HepG2 (cell line): ENCODE data around the gene LRRC45. TPM values are rescaled to one million over a fixed set of nuclear protein-coding genes. Genes with fewer than 3 reads are reported as not detected.
A peak's percentile ranks its signal among the peaks of the same experiment; 100 is the strongest.

Experiments
- CAMTA2 ChIP-seq: sonication (generic); formaldehyde crosslinking; IDR thresholded peaks from 2 replicates; pipeline ENCODE4 v1.4.0; 2020; ENCODE audit warnings: mild to moderate bottlenecking, missing genetic modification reagents, borderline replicate concordance
- CBX1 ChIP-seq: IDR thresholded peaks from one replicate; pipeline ENCODE4 v1.6.1; 2016; ENCODE audit warnings: antibody characterized with exemption, low read depth
- DMAP1 ChIP-seq: IDR thresholded peaks from 2 replicates; pipeline ENCODE4 v1.6.1; 2016
- DNMT3B ChIP-seq: conservative IDR thresholded peaks from 2 replicates; pipeline ENCODE4 v1.6.1; 2016; ENCODE audit warnings: missing biosample characterization, control low read depth
- DPF2 ChIP-seq: sonication (generic); formaldehyde crosslinking; IDR thresholded peaks from 2 replicates; pipeline ENCODE4 v1.4.0; 2020; ENCODE audit warnings: mild to moderate bottlenecking, low read depth, missing genetic modification reagents, borderline replicate concordance
- HMGA1 ChIP-seq: sonication (generic); formaldehyde crosslinking; conservative IDR thresholded peaks from 2 replicates; pipeline ENCODE4 v1.4.0; 2020; ENCODE audit warnings: missing genetic modification reagents
- HNRNPH1 ChIP-seq: fragments of 200-400 bp; formaldehyde crosslinking; optimal IDR thresholded peaks from 2 replicates; pipeline ENCODE3; 2017; ENCODE audit warnings: mild to moderate bottlenecking, low read depth, low read length
- KLF12 ChIP-seq: sonication (generic); formaldehyde crosslinking; IDR thresholded peaks from 2 replicates; pipeline ENCODE4 v1.4.0; 2020; ENCODE audit warnings: missing genetic modification reagents, borderline replicate concordance
- MLLT10 ChIP-seq: sonication (generic); formaldehyde crosslinking; IDR thresholded peaks from 2 replicates; pipeline ENCODE4 v1.4.0; 2020; ENCODE audit warnings: missing genetic modification reagents
- NRL ChIP-seq: sonication (generic); formaldehyde crosslinking; IDR thresholded peaks from 2 replicates; pipeline ENCODE4 v1.5.0; 2020; ENCODE audit warnings: missing genetic modification reagents, mild to moderate bottlenecking, moderate library complexity, borderline replicate concordance
- PHB2 ChIP-seq: fragments of 450-650 bp; IDR thresholded peaks from 2 replicates; pipeline ENCODE4 v1.6.1; 2018; ENCODE audit not compliant: partially characterized antibody
- PHF8 ChIP-seq: sonication (generic); formaldehyde crosslinking; IDR thresholded peaks from 2 replicates; pipeline ENCODE4 v1.5.0; 2020; ENCODE audit warnings: missing genetic modification reagents
- SATB2 ChIP-seq: sonication (generic); formaldehyde crosslinking; IDR thresholded peaks from 2 replicates; pipeline ENCODE4 v1.5.0; 2020; ENCODE audit warnings: missing genetic modification reagents
- SMC3 ChIP-seq: IDR thresholded peaks from 2 replicates; pipeline ENCODE4 v1.6.1; 2011; ENCODE audit warnings: low read length, improper control_type of control experiment
- SOX13 ChIP-seq, 3 experiments: fragments of 450-650 bp in 1 of 3; sonication (generic) in 1 of 3; formaldehyde crosslinking in 1 of 3; IDR thresholded peaks in 2 of 3; conservative IDR thresholded peaks in 1 of 3; 2 replicates each; pipeline versions ENCODE4 v1.5.0 to v1.6.1; 2016 to 2020; ENCODE audit warnings: antibody characterized with exemption in 1 of 3, mild to moderate bottlenecking in 1 of 3, missing compliant biosample characterization in 1 of 3, missing genetic modification reagents in 1 of 3, moderate library complexity in 1 of 3
- TARDBP ChIP-seq: sonication (generic); formaldehyde crosslinking; IDR thresholded peaks from 2 replicates; pipeline ENCODE4 v1.8.0; 2022; ENCODE audit warnings: mild to moderate bottlenecking, missing genetic modification reagents
- TRIM24 ChIP-seq: sonication (generic); formaldehyde crosslinking; IDR thresholded peaks from 2 replicates; pipeline ENCODE4 v1.8.0; 2022; ENCODE audit warnings: mild to moderate bottlenecking, missing genetic modification reagents
- WIZ ChIP-seq: sonication (generic); formaldehyde crosslinking; IDR thresholded peaks from 2 replicates; pipeline ENCODE4 v1.5.1; 2020; ENCODE audit warnings: mild to moderate bottlenecking, missing genetic modification reagents
- ZBTB7A ChIP-seq: sonication (generic); formaldehyde crosslinking; IDR thresholded peaks from 2 replicates; pipeline ENCODE4 v1.8.0; 2022; ENCODE audit warnings: mild to moderate bottlenecking, missing genetic modification reagents
- ZKSCAN8 ChIP-seq: IDR thresholded peaks from 2 replicates; pipeline ENCODE4 v1.6.1; 2016; ENCODE audit warnings: borderline replicate concordance, missing genetic modification reagents, missing compliant biosample characterization
- ZMYM4 ChIP-seq: sonication (generic); formaldehyde crosslinking; IDR thresholded peaks from 2 replicates; pipeline ENCODE4 v1.8.1; 2023; ENCODE audit warnings: mild to moderate bottlenecking, missing genetic modification reagents
- ZNF263 ChIP-seq: sonication (generic); formaldehyde crosslinking; IDR thresholded peaks from 2 replicates; pipeline ENCODE4 v1.4.0; 2020; ENCODE audit warnings: missing genetic modification reagents
- ZNF337 ChIP-seq: sonication (generic); formaldehyde crosslinking; IDR thresholded peaks from 2 replicates; pipeline ENCODE4 v1.5.1; 2020; ENCODE audit warnings: missing genetic modification reagents, low read depth, mild to moderate bottlenecking, borderline replicate concordance
- polyA plus RNA-seq, 8 experiments: library from polyadenylated mRNA; depleted of rRNA in 3 of 8; stranded (reverse) in 7 of 8; unstranded in 1 of 8; fragments of >200 nt; fragmentation: Illumina TruSeq in 4 of 8; extraction: Trizol in 4 of 8; gene quantifications; 2 replicates each; pipeline versions ENCODE4 v1.2.1 to v1.2.3, GENCODE V29; 2011 to 2016; ENCODE audit warnings: low read depth in 4 of 8, missing spikeins in 1 of 8, mixed read lengths in 1 of 8; ENCODE audit not compliant: insufficient read depth in 1 of 8
- total RNA-seq, 5 experiments: library from RNA; depleted of rRNA; stranded (reverse); fragments of >200 nt; fragmentation: Illumina TruSeq; extraction: Trizol; gene quantifications; 2 replicates each; pipeline ENCODE4 v1.2.3, GENCODE V29; 2016; ENCODE audit warnings: low read depth in 1 of 5
- TF ChIP-seq, protein P1 (sequence below): sonication (generic); formaldehyde crosslinking; conservative IDR thresholded peaks from 2 replicates; pipeline ENCODE4 v1.8.0; 2022; ENCODE audit warnings: missing genetic modification reagents
- TF ChIP-seq, protein P2 (sequence below): IDR thresholded peaks from 2 replicates; pipeline ENCODE4 v1.6.1; 2016; ENCODE audit warnings: low read depth
- TF ChIP-seq, protein P3 (sequence below): sonication (generic); formaldehyde crosslinking; IDR thresholded peaks from 2 replicates; pipeline ENCODE4 v1.5.0; 2020; ENCODE audit warnings: missing genetic modification reagents

LRRC45 gene
- total and polyA plus RNA-seq, 2 of the 13 experiments (the other 11 are each of a cell fraction or from before 2014, with no cell fraction given): 11.6 to 48.1 TPM

DNA sequence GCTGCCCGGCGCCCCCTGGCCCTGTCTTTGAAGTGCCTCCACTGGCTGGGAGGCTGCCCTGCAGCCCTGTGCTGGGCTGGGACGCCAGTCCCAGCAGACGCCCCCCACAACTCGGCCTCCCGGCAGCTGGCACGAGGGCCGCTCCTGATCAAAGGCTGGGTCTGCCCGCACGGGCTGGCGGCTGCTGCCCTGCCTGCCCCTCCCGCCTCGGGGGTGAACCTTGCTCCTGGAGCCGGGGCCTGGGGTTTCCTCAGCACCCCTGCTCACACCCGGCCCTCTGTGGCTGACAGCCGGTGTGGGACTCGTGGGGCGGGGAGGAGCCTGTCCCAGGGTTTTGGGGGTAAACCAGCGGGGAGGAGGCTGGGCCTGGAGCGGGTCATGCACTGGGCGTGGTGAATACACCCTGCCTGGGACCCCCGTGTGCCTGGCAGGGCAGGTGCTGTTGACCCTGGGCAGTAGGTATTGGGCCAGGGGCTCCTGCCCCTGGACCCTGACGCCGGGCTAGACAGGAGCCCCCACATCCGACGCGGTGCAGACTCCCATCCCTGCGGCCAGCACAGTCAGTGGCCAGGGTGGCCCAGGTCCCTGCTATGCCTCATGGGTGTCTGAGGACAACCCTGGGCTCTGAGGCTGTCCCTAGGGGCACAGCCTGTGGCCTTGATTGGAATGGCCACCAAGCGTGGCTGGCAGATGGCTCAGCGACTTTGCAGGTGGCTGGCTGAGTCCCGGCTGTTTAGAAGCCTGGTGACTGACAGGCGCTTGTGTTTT, 22.1 kb upstream of the LRRC45 start (continued):
- TF ChIP-seq NRL (no peak; the same call in 1 of the 2 replicates), HMGA1 (CRISPR knock-in tag) (no peak), ZMYM4 (CRISPR knock-in tag) (peak; percentile 37; the same call in 1 of the 2 replicates), PHB2 (no peak), HNRNPH1 (no peak), WIZ (CRISPR knock-in tag) (no peak), PHF8 (CRISPR knock-in tag) (no peak; the same call in 1 of the 2 replicates), CBX1 (peak; percentile 88), ZNF337 (CRISPR knock-in tag) (peak; percentile 26; the same call in 1 of the 2 replicates), DPF2 (CRISPR knock-in tag) (peak; percentile 59; the same call in 1 of the 2 replicates), SOX13 (IDR thresholded peaks at IDR 0.05) (peak; percentile 70), SOX13 (CRISPR knock-in tag; conservative IDR thresholded peaks at IDR 0.05 in 1 of 2, IDR thresholded peaks at IDR 0.05 in 1 of 2) (peak in 1 of 2 experiments; percentile 90; a peak in 2 of 4 replicates), SATB2 (no peak; the same call in 1 of the 2 replicates), DMAP1 (CRISPR knock-in tag) (peak; percentile 19; the same call in 1 of the 2 replicates), DNMT3B (CRISPR knock-in tag) (no peak; the same call in 1 of the 2 replicates), MLLT10 (CRISPR knock-in tag) (no peak), TRIM24 (CRISPR knock-in tag) (no peak), ZBTB7A (CRISPR knock-in tag) (peak; percentile 98), SMC3 (no peak), KLF12 (CRISPR knock-in tag) (peak; percentile 82), ZNF263 (CRISPR knock-in tag) (peak; percentile 81; the same call in 1 of the 2 replicates), CAMTA2 (CRISPR knock-in tag) (peak; percentile 81; the same call in 1 of the 2 replicates), TARDBP (CRISPR knock-in tag) (peak; percentile 93), ZKSCAN8 (CRISPR knock-in tag) (peak; percentile 89)
- TF ChIP-seq, protein P1, sequence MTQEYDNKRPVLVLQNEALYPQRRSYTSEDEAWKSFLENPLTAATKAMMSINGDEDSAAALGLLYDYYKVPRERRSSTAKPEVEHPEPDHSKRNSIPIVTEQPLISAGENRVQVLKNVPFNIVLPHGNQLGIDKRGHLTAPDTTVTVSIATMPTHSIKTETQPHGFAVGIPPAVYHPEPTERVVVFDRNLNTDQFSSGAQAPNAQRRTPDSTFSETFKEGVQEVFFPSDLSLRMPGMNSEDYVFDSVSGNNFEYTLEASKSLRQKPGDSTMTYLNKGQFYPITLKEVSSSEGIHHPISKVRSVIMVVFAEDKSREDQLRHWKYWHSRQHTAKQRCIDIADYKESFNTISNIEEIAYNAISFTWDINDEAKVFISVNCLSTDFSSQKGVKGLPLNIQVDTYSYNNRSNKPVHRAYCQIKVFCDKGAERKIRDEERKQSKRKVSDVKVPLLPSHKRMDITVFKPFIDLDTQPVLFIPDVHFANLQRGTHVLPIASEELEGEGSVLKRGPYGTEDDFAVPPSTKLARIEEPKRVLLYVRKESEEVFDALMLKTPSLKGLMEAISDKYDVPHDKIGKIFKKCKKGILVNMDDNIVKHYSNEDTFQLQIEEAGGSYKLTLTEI (CRISPR knock-in tag): no peak
- TF ChIP-seq, protein P2, sequence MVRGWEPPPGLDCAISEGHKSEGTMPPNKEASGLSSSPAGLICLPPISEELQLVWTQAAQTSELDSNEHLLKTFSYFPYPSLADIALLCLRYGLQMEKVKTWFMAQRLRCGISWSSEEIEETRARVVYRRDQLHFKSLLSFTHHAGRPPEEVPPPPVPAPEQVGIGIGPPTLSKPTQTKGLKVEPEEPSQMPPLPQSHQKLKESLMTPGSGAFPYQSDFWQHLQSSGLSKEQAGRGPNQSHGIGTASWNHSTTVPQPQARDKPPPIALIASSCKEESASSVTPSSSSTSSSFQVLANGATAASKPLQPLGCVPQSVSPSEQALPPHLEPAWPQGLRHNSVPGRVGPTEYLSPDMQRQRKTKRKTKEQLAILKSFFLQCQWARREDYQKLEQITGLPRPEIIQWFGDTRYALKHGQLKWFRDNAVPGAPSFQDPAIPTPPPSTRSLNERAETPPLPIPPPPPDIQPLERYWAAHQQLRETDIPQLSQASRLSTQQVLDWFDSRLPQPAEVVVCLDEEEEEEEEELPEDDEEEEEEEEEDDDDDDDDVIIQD (CRISPR knock-in tag): peak; percentile 58; the same call in 1 of the 2 replicates
- TF ChIP-seq, protein P3, sequence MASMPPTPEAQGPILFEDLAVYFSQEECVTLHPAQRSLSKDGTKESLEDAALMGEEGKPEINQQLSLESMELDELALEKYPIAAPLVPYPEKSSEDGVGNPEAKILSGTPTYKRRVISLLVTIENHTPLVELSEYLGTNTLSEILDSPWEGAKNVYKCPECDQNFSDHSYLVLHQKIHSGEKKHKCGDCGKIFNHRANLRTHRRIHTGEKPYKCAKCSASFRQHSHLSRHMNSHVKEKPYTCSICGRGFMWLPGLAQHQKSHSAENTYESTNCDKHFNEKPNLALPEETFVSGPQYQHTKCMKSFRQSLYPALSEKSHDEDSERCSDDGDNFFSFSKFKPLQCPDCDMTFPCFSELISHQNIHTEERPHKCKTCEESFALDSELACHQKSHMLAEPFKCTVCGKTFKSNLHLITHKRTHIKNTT (CRISPR knock-in tag): no peak
